ENCODE results near the gene TMEM120B.
"Not testable (repeated sequence)": the region's sequence is repeated elsewhere in the genome, so short reads cannot be mapped to it uniquely, and the experiment has no call there.

TMEM120B gene

GRCh38 chr12:121678716-121679300 lies 33.7 kb upstream of the TMEM120B start:
- TF ChIP-seq ZFX (IDR thresholded peaks at IDR 0.05; ENCODE audit: borderline replicate concordance): no peak
- TF ChIP-seq CTCF (IDR thresholded peaks at IDR 0.05): no peak
- H3K27ac ChIP-seq: no peak overlapping the region

- not testable (repeated sequence) for H3K27ac ChIP-seq
These were observed 32.8 kb upstream of the TMEM120B start for GRCh38 chr12:121679661-121680197.

- H3K27ac ChIP-seq: peak overlapping the region; percentile 9; the same call in 1 of the 2 replicates
- TF ChIP-seq CTCF (IDR thresholded peaks at IDR 0.05): no peak
- no peak for TF ChIP-seq ZFX (IDR thresholded peaks at IDR 0.05; ENCODE audit: borderline replicate concordance)
These were observed 23.6 kb upstream of the TMEM120B start for GRCh38 chr12:121688966-121689365.

GRCh38 chr12:121689430-121689829 lies 23.1 kb upstream of the TMEM120B start:
- no peak overlapping the region; the same call in 1 of the 2 replicates for H3K27ac ChIP-seq
- TF ChIP-seq CTCF (IDR thresholded peaks at IDR 0.05): no peak
- no peak for TF ChIP-seq ZFX (IDR thresholded peaks at IDR 0.05; ENCODE audit: borderline replicate concordance)

GRCh38 chr12:121692744-121693143 lies 19.8 kb upstream of the TMEM120B start:
- H3K27ac ChIP-seq: not testable (repeated sequence)

GRCh38 chr12:121693155-121693687 lies 19.3 kb upstream of the TMEM120B start:
- TF ChIP-seq ZFX (IDR thresholded peaks at IDR 0.05; ENCODE audit: borderline replicate concordance) (no peak), CTCF (IDR thresholded peaks at IDR 0.05) (no peak)
- no peak overlapping the region for H3K27ac ChIP-seq

GRCh38 chr12:121697093-121697698 lies 15.4 kb upstream of the TMEM120B start:
- no peak overlapping the region for H3K27ac ChIP-seq
- no peak for TF ChIP-seq ZFX (IDR thresholded peaks at IDR 0.05; ENCODE audit: borderline replicate concordance)
- TF ChIP-seq CTCF (IDR thresholded peaks at IDR 0.05): peak; percentile 79

GRCh38 chr12:121697861-121698260 lies 14.7 kb upstream of the TMEM120B start:
- not testable (repeated sequence) for H3K27ac ChIP-seq

Data from 22Rv1 (cell line).